ENCODE measurements around the gene GRIK4.
"Not testable (repeated sequence)": the region's sequence is repeated elsewhere in the genome, so short reads cannot be mapped to it uniquely, and the experiment has no call there.

Gene GRIK4

GRCh38 chr11:120494595-120494994 is 17.0 kb upstream of the GRIK4 start:
- no peaks in the 10 kb centered on the region for H3K9me3 ChIP-seq (replicated peaks; ENCODE audit: low read length)
- peaks cover 2% of the 10 kb centered on the region for H3K4me1 ChIP-seq (ENCODE audit: control insufficient read depth, insufficient read depth, low read length)
- H3K27me3 ChIP-seq (ENCODE audit: control insufficient read depth, insufficient read depth, low read length), result no peaks in the 10 kb centered on the region
- H3K4me2 ChIP-seq (ENCODE audit: low read length), result no peak overlapping the region
- H3K4me3 ChIP-seq (ENCODE audit: low read length), result no peak overlapping the region
- no peak overlapping the region for H3K9ac ChIP-seq (ENCODE audit: low read depth, low read length)
- H3K36me3 ChIP-seq (ENCODE audit: insufficient read depth, low read length), result peaks cover 31% of the 10 kb centered on the region

GRCh38 chr11:120499088-120499487 is 12.5 kb upstream of the GRIK4 start:
- H3K36me3 ChIP-seq (ENCODE audit: insufficient read depth, low read length), result peaks cover 16% of the 10 kb centered on the region
- no peaks in the 10 kb centered on the region for H3K9me3 ChIP-seq (replicated peaks; ENCODE audit: low read length)
- no peak overlapping the region for H3K4me2 ChIP-seq (ENCODE audit: low read length)
- H3K4me3 ChIP-seq (ENCODE audit: low read length), result no peak overlapping the region
- H3K9ac ChIP-seq (ENCODE audit: low read depth, low read length), result no peak overlapping the region
- H3K4me1 ChIP-seq (ENCODE audit: control insufficient read depth, insufficient read depth, low read length), result peaks cover 13% of the 10 kb centered on the region
- no peaks in the 10 kb centered on the region for H3K27me3 ChIP-seq (ENCODE audit: control insufficient read depth, insufficient read depth, low read length)

GRCh38 chr11:120499859-120500258 is 11.7 kb upstream of the GRIK4 start:
- H3K4me1 ChIP-seq (ENCODE audit: control insufficient read depth, insufficient read depth, low read length), result peaks cover 13% of the 10 kb centered on the region
- peak overlapping the region; percentile 2 for H3K9ac ChIP-seq (ENCODE audit: low read depth, low read length)
- peaks cover 11% of the 10 kb centered on the region for H3K36me3 ChIP-seq (ENCODE audit: insufficient read depth, low read length)
- H3K4me2 ChIP-seq (ENCODE audit: low read length), result peak overlapping the region; percentile 39
- H3K4me3 ChIP-seq (ENCODE audit: low read length), result no peak overlapping the region
- no peaks in the 10 kb centered on the region for H3K27me3 ChIP-seq (ENCODE audit: control insufficient read depth, insufficient read depth, low read length)
- no peaks in the 10 kb centered on the region for H3K9me3 ChIP-seq (replicated peaks; ENCODE audit: low read length)

- no peaks in the 10 kb centered on the region for H3K9me3 ChIP-seq (replicated peaks; ENCODE audit: low read length)
- H3K9ac ChIP-seq (ENCODE audit: low read depth, low read length), result no peak overlapping the region
- no peaks in the 10 kb centered on the region for H3K27me3 ChIP-seq (ENCODE audit: control insufficient read depth, insufficient read depth, low read length)
- peaks cover 6% of the 10 kb centered on the region for H3K36me3 ChIP-seq (ENCODE audit: insufficient read depth, low read length)
- H3K4me1 ChIP-seq (ENCODE audit: control insufficient read depth, insufficient read depth, low read length), result peaks cover 13% of the 10 kb centered on the region
- H3K4me2 ChIP-seq (ENCODE audit: low read length), result peak overlapping the region; percentile 39
- H3K4me3 ChIP-seq (ENCODE audit: low read length), result no peak overlapping the region
These were observed 11.0 kb upstream of the GRIK4 start for GRCh38 chr11:120500414-120501071.

GRCh38 chr11:120501440-120501839 is 10.1 kb upstream of the GRIK4 start:
- H3K27me3 ChIP-seq (ENCODE audit: control insufficient read depth, insufficient read depth, low read length), result no peaks in the 10 kb centered on the region
- H3K4me2 ChIP-seq (ENCODE audit: low read length), result no peak overlapping the region
- no peaks in the 10 kb centered on the region for H3K9me3 ChIP-seq (replicated peaks; ENCODE audit: low read length)
- H3K36me3 ChIP-seq (ENCODE audit: insufficient read depth, low read length), result peaks cover 4% of the 10 kb centered on the region
- no peak overlapping the region for H3K4me3 ChIP-seq (ENCODE audit: low read length)
- no peak overlapping the region for H3K9ac ChIP-seq (ENCODE audit: low read depth, low read length)
- peaks cover 13% of the 10 kb centered on the region for H3K4me1 ChIP-seq (ENCODE audit: control insufficient read depth, insufficient read depth, low read length)

- Histone ChIP-seq H3K9me3 (replicated peaks; ENCODE audit: low read length) (no peaks in the 10 kb centered on the region), H3K27me3 (ENCODE audit: control insufficient read depth, insufficient read depth, low read length) (no peaks in the 10 kb centered on the region), H3K9ac (ENCODE audit: low read depth, low read length) (no peak overlapping the region), H3K36me3 (ENCODE audit: insufficient read depth, low read length) (no peaks in the 10 kb centered on the region), H3K4me1 (ENCODE audit: control insufficient read depth, insufficient read depth, low read length) (peaks cover 13% of the 10 kb centered on the region), H3K4me3 (ENCODE audit: low read length) (no peak overlapping the region), H3K4me2 (ENCODE audit: low read length) (no peak overlapping the region)
These were observed 9.4 kb upstream of the GRIK4 start for GRCh38 chr11:120501976-120502755.

- not testable (repeated sequence) for H3K9ac ChIP-seq (ENCODE audit: low read depth, low read length); H3K27me3 ChIP-seq (ENCODE audit: control insufficient read depth, insufficient read depth, low read length); H3K4me3 ChIP-seq (ENCODE audit: low read length); H3K9me3 ChIP-seq (replicated peaks; ENCODE audit: low read length); H3K4me2 ChIP-seq (ENCODE audit: low read length); H3K36me3 ChIP-seq (ENCODE audit: insufficient read depth, low read length)
- H3K4me1 ChIP-seq (ENCODE audit: control insufficient read depth, insufficient read depth, low read length), result peaks cover 13% of the 10 kb centered on the region
These were observed 8.0 kb upstream of the GRIK4 start for GRCh38 chr11:120503529-120503928.

- Histone ChIP-seq H3K27me3 (ENCODE audit: control insufficient read depth, insufficient read depth, low read length) (peaks cover 10% of the 10 kb centered on the region), H3K36me3 (ENCODE audit: insufficient read depth, low read length) (no peaks in the 10 kb centered on the region)
These were observed 5.6 kb upstream of the GRIK4 start for GRCh38 chr11:120505801-120506425.

GRCh38 chr11:120509346-120510053 is 2.0 kb upstream of the GRIK4 start:
- H3K4me3 ChIP-seq (ENCODE audit: low read length), result no peak overlapping the region
- H3K27me3 ChIP-seq (ENCODE audit: control insufficient read depth, insufficient read depth, low read length), result peaks cover 27% of the 10 kb centered on the region
- H3K4me2 ChIP-seq (ENCODE audit: low read length), result no peak overlapping the region
- no peaks in the 10 kb centered on the region for H3K4me1 ChIP-seq (ENCODE audit: control insufficient read depth, insufficient read depth, low read length)
- no peaks in the 10 kb centered on the region for H3K36me3 ChIP-seq (ENCODE audit: insufficient read depth, low read length)
- no peak overlapping the region for H3K9ac ChIP-seq (ENCODE audit: low read depth, low read length)
- H3K9me3 ChIP-seq (replicated peaks; ENCODE audit: low read length), result no peaks in the 10 kb centered on the region

More at GRCh38 chr11:120505801-120506425, 5.6 kb upstream of the GRIK4 start:
- Histone ChIP-seq H3K9ac (ENCODE audit: low read depth, low read length) (no peak overlapping the region), H3K4me1 (ENCODE audit: control insufficient read depth, insufficient read depth, low read length) (no peaks in the 10 kb centered on the region), H3K4me2 (ENCODE audit: low read length) (no peak overlapping the region), H3K4me3 (ENCODE audit: low read length) (no peak overlapping the region), H3K9me3 (replicated peaks; ENCODE audit: low read length) (no peaks in the 10 kb centered on the region)

GRCh38 chr11:120510406-120511115 is 987 bp upstream of the GRIK4 start:
- Histone ChIP-seq H3K36me3 (ENCODE audit: insufficient read depth, low read length) (no peaks in the 10 kb centered on the region), H3K9ac (ENCODE audit: low read depth, low read length) (no peak overlapping the region), H3K4me2 (ENCODE audit: low read length) (peak overlapping the region; percentile 83), H3K4me1 (ENCODE audit: control insufficient read depth, insufficient read depth, low read length) (no peaks in the 10 kb centered on the region), H3K27me3 (ENCODE audit: control insufficient read depth, insufficient read depth, low read length) (peaks cover 33% of the 10 kb centered on the region), H3K4me3 (ENCODE audit: low read length) (no peak overlapping the region), H3K9me3 (replicated peaks; ENCODE audit: low read length) (no peaks in the 10 kb centered on the region)
